Hepatocyte (in vitro differentiated cells): ENCODE data around the gene RAB38. TPM values are rescaled to one million over a fixed set of nuclear protein-coding genes. Genes with fewer than 3 reads are reported as not detected.

ENCODE experiments used
- DNase-seq: peaks from one replicate; pipeline ENCODE4 v3.0.0-alpha.2; 2016; ENCODE audit warnings: low spot score
- H2AFZ ChIP-seq: fragments of 200-600 bp; sonication (generic); 2 replicates; pipeline ENCODE4 v1.6.0; 2016; ENCODE audit warnings: antibody characterized with exemption, mild to moderate bottlenecking
- H3K27ac ChIP-seq: fragments of 200-600 bp; sonication (generic); 2 replicates; pipeline ENCODE4 v1.5.1; 2016; ENCODE audit warnings: mild to moderate bottlenecking
- H3K27me3 ChIP-seq: fragments of 200-600 bp; sonication (generic); 2 replicates; pipeline ENCODE4 v1.6.1; 2016
- H3K36me3 ChIP-seq: fragments of 200-600 bp; sonication (generic); replicated peaks from 2 replicates; pipeline ENCODE4 v1.5.1; 2016; ENCODE audit warnings: low read depth; ENCODE audit not compliant: insufficient read depth
- H3K4me1 ChIP-seq: fragments of 200-600 bp; sonication (generic); 2 replicates; pipeline ENCODE4 v1.5.1; 2016; ENCODE audit warnings: mild to moderate bottlenecking, moderate library complexity; ENCODE audit not compliant: insufficient read depth
- H3K4me2 ChIP-seq: fragments of 200-600 bp; sonication (generic); 2 replicates; pipeline ENCODE4 v1.6.0; 2016
- H3K4me3 ChIP-seq: fragments of 200-600 bp; sonication (generic); 2 replicates; pipeline ENCODE4 v1.5.1; 2016; ENCODE audit warnings: mild to moderate bottlenecking
- H3K79me2 ChIP-seq: fragments of 200-600 bp; sonication (generic); 2 replicates; pipeline ENCODE4 v1.6.0; 2017; ENCODE audit warnings: mild to moderate bottlenecking
- H3K9me2 ChIP-seq: fragments of 200-600 bp; sonication (generic); replicated peaks from 2 replicates; pipeline ENCODE4 v1.6.0; 2017; ENCODE audit warnings: mild to moderate bottlenecking; ENCODE audit not compliant: insufficient read depth
- H3K9me3 ChIP-seq: fragments of 200-600 bp; sonication (generic); 2 replicates; pipeline ENCODE4 v1.5.1; 2016; ENCODE audit warnings: low read depth, mild to moderate bottlenecking
- H4K20me1 ChIP-seq: fragments of 200-600 bp; sonication (generic); 2 replicates; pipeline ENCODE4 v1.6.0; 2016; ENCODE audit warnings: mild to moderate bottlenecking; ENCODE audit not compliant: insufficient read depth, poor library complexity, severe bottlenecking
- EZH2 ChIP-seq: fragments of 200-600 bp; sonication (generic); IDR thresholded peaks from 2 replicates; pipeline ENCODE4 v1.6.1; 2016; ENCODE audit warnings: antibody characterized with exemption, mild to moderate bottlenecking, borderline replicate concordance
- EZH2phosphoT487 ChIP-seq: fragments of 200-600 bp; sonication (generic); IDR thresholded peaks from one replicate; pipeline ENCODE4 v1.6.1; 2018; ENCODE audit warnings: antibody characterized with exemption, mild to moderate bottlenecking, low read depth, moderate library complexity; ENCODE audit not compliant: unreplicated experiment, severe bottlenecking
- WGBS: methylation state at CpG from one replicate; pipeline ENCODE4 v1.1.6; 2016; ENCODE audit warnings: low lambda C conversion rate; ENCODE audit errors: missing lambda C conversion rate; 5-methylcytosine and 5-hydroxymethylcytosine counted together
- polyA plus RNA-seq: library from polyadenylated mRNA; unstranded; fragments of >200 nt; fragmentation: Nextera tagmentation; extraction: Ambion mirVana; gene quantifications from 2 replicates; pipeline ENCODE4 v1.2.1, GENCODE V29; 2016
- total RNA-seq: library from RNA; depleted of rRNA; stranded (reverse); fragments of >200 nt; gene quantifications from 2 replicates; pipeline ENCODE4 v1.2.3, GENCODE V29; 2014
- TF ChIP-seq, protein P1 (sequence below): fragments of 200-600 bp; sonication (generic); IDR thresholded peaks from 2 replicates; pipeline ENCODE4 v1.5.1; 2016; ENCODE audit warnings: antibody characterized with exemption, mild to moderate bottlenecking; ENCODE audit not compliant: poor library complexity

The RAB38 gene
- total and polyA plus RNA-seq, 2 experiments from 2014 or later, result 14.6 to 14.8 TPM

DNA sequence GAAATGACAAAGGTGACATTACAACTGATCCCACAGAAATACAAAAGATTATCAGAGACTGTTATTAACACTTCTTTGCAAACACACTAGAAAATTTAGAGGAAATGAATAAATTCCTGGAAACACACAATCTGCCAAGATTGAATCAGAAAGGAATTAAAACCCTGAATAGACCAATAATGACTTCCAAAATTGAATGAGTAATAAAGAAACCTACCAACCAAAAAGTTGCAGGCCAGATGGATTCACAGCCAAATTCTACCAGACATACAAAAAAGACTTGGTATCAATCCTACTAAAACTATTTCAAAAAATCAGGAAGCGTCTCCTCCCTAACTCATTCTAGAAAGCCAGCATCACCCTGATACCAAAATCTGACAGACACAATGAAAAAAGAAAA, 17.2 kb downstream of the RAB38 start:
- no peak overlapping the region for H3K27ac ChIP-seq
- H3K36me3 ChIP-seq, result no peaks in the 10 kb centered on the region
- no peaks in the 10 kb centered on the region for H3K9me2 ChIP-seq
- H3K79me2 ChIP-seq, result peaks cover 11% of the 10 kb centered on the region
- DNase-seq, result no peak
- WGBS, result 100% methylated on average over 1 of the region's 1 CpG
- no peaks in the 10 kb centered on the region for H3K9me3 ChIP-seq
- H2AFZ ChIP-seq, result no peak overlapping the region
- no peak overlapping the region for H3K4me3 ChIP-seq
- no peaks in the 10 kb centered on the region for H3K27me3 ChIP-seq
- no peak overlapping the region for H3K4me2 ChIP-seq
- no peaks in the 10 kb centered on the region for H3K4me1 ChIP-seq
- no peaks in the 10 kb centered on the region for H4K20me1 ChIP-seq
- TF ChIP-seq, protein P1, sequence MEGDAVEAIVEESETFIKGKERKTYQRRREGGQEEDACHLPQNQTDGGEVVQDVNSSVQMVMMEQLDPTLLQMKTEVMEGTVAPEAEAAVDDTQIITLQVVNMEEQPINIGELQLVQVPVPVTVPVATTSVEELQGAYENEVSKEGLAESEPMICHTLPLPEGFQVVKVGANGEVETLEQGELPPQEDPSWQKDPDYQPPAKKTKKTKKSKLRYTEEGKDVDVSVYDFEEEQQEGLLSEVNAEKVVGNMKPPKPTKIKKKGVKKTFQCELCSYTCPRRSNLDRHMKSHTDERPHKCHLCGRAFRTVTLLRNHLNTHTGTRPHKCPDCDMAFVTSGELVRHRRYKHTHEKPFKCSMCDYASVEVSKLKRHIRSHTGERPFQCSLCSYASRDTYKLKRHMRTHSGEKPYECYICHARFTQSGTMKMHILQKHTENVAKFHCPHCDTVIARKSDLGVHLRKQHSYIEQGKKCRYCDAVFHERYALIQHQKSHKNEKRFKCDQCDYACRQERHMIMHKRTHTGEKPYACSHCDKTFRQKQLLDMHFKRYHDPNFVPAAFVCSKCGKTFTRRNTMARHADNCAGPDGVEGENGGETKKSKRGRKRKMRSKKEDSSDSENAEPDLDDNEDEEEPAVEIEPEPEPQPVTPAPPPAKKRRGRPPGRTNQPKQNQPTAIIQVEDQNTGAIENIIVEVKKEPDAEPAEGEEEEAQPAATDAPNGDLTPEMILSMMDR, result no peak
- TF ChIP-seq EZH2phosphoT487 (no peak), EZH2 (no peak)

DNA sequence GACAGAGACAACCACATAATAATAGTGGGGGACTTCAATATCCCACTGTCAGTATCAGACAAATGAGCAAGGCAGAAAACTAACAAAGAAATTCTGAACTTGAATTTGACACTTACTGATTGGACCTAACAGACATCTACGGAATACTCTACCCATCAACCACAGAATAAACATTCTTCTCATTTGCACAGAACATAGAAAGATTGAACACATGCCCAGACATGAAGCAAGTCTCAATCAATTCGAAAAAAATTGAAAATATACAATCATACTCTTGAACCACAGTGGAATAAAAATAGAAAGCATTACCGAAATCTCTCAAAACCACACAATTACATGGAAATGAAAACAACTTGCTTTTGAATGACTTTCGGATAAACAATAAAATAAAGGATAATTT, 17.9 kb downstream of the RAB38 start:
- no peak for DNase-seq
- H4K20me1 ChIP-seq, result no peaks in the 10 kb centered on the region
- 90% methylated on average over 4 of the region's 4 CpGs for WGBS
- H3K9me3 ChIP-seq, result no peaks in the 10 kb centered on the region
- H3K36me3 ChIP-seq, result no peaks in the 10 kb centered on the region
- H3K79me2 ChIP-seq, result peaks cover 11% of the 10 kb centered on the region
- no peaks in the 10 kb centered on the region for H3K4me1 ChIP-seq
- no peak overlapping the region for H3K27ac ChIP-seq
- H3K4me2 ChIP-seq, result no peak overlapping the region
- H2AFZ ChIP-seq, result no peak overlapping the region
- no peaks in the 10 kb centered on the region for H3K9me2 ChIP-seq
- H3K4me3 ChIP-seq, result no peak overlapping the region
- H3K27me3 ChIP-seq, result no peaks in the 10 kb centered on the region
- TF ChIP-seq, protein P1, result no peak
- TF ChIP-seq EZH2, result no peak
- TF ChIP-seq EZH2phosphoT487, result no peak

DNA sequence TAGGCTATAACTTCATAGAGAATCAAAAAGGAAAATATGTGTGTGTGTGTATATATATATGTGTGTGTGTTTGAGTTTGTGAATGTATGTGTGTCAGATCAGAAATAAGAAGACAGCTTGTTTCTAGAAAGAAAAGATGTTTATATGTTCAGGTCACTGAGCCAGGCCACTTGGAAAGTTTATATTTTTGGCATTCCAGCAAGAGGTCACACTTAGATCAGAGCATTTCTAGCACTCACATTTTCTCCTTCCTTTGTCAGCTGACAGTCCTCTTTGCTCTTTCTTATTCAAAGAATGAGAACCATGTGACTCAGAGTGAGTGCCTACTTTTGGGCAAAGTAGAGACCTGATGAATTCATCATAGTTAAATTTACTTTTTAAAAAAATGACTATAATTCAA, 22.9 kb downstream of the RAB38 start:
- peaks cover 8% of the 10 kb centered on the region for H3K79me2 ChIP-seq
- H3K27me3 ChIP-seq, result no peaks in the 10 kb centered on the region
- no peaks in the 10 kb centered on the region for H3K4me1 ChIP-seq
- H3K9me3 ChIP-seq, result no peaks in the 10 kb centered on the region
- H4K20me1 ChIP-seq, result no peaks in the 10 kb centered on the region
- H2AFZ ChIP-seq, result no peak overlapping the region
- H3K27ac ChIP-seq, result no peak overlapping the region
- TF ChIP-seq, protein P1, result no peak
- TF ChIP-seq EZH2phosphoT487, result no peak
- TF ChIP-seq EZH2, result no peak
- no peak overlapping the region for H3K4me2 ChIP-seq
- DNase-seq, result no peak
- no peaks in the 10 kb centered on the region for H3K36me3 ChIP-seq
- no peak overlapping the region for H3K4me3 ChIP-seq
- H3K9me2 ChIP-seq, result no peaks in the 10 kb centered on the region

DNA sequence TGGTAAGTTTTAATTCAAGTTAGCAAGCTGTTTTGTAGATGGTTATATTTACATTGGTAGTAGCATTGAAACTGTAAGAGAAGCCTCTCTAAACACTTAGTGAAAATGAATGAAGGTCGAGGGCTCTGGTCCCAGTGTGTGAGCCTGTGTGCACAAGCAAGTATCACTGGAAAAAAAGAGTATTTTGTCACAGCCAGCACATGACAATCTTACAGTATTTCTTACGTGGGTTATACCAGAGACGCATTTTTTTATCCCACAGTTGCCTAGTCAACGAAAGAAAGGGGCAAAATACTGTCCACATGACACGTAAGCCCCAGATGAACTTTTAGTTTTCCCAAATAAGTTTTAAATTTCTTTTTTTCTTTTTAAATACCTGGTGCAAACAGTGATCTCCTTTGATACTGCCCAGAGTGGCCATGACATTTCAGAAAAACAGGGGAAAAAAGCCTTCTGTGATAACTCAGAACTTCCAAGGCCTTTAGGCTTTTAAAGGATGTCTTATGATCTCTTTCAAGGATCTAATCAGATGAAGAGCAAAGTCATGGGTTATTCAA, 23.5 kb downstream of the RAB38 start:
- H3K4me3 ChIP-seq, result no peak overlapping the region
- no peaks in the 10 kb centered on the region for H4K20me1 ChIP-seq
- TF ChIP-seq EZH2phosphoT487 (no peak), EZH2 (no peak)
- TF ChIP-seq, protein P1, result no peak
- H2AFZ ChIP-seq, result no peak overlapping the region
- H3K27ac ChIP-seq, result no peak overlapping the region
- no peak overlapping the region for H3K4me2 ChIP-seq
- DNase-seq, result no peak
- no peaks in the 10 kb centered on the region for H3K36me3 ChIP-seq
- no peaks in the 10 kb centered on the region for H3K9me2 ChIP-seq
- WGBS, result 74% methylated on average over 5 of the region's 5 CpGs
- no peaks in the 10 kb centered on the region for H3K9me3 ChIP-seq
- H3K27me3 ChIP-seq, result no peaks in the 10 kb centered on the region
- no peaks in the 10 kb centered on the region for H3K4me1 ChIP-seq
- H3K79me2 ChIP-seq, result peaks cover 3% of the 10 kb centered on the region
